HEK293 (cell line): ENCODE results near the gene HGS.

Experiments
- CTCF ChIP-seq: fragments of 450-650 bp; formaldehyde crosslinking; IDR thresholded peaks from 2 replicates; pipeline ENCODE4 v1.5.1; 2016; ENCODE audit warnings: missing biosample characterization, missing genetic modification characterization
- SETDB1 ChIP-seq: IDR thresholded peaks from one replicate; pipeline ENCODE4 v1.6.1; 2017; ENCODE audit warnings: mild to moderate bottlenecking, low read length, moderate library complexity, mixed read lengths; ENCODE audit not compliant: insufficient read length
- ZNF423 ChIP-seq: fragments of 450-650 bp; formaldehyde crosslinking; IDR thresholded peaks from 2 replicates; pipeline ENCODE4 v1.5.1; 2016; ENCODE audit warnings: missing biosample characterization, missing genetic modification characterization
- TF ChIP-seq, protein P1 (sequence below): fragments of 450-650 bp; formaldehyde crosslinking; optimal IDR thresholded peaks from 2 replicates; pipeline ENCODE3; 2016; ENCODE audit warnings: missing biosample characterization, mild to moderate bottlenecking, missing genetic modification characterization
- TF ChIP-seq, protein P2 (sequence below): sonication (generic); formaldehyde crosslinking; IDR thresholded peaks from 2 replicates; pipeline ENCODE4 v1.8.1; 2022; ENCODE audit warnings: mild to moderate bottlenecking, moderate library complexity, missing genetic modification reagents

DNA sequence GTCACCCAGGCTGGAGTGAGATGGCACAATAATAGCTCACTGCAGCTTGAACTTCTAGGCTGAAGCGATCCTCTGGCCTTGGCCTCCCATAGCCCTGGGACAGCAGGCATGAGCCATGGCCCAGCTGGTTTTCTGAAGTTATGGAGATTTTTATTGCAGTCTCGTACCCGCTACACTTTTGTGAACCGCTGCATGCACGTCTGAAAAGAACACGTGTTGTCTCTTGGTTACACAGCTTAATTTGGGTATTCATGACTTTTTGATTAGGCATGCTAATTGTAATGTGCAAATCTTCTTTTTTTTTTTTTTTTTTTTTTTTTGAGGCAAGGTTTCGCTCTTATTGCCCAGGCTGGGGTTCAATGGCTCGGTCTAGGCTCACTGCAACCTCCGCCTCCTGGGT is 41.6 kb downstream of the HGS start:
- TF ChIP-seq CTCF (tag by site-specific recombination): no peak
- TF ChIP-seq, protein P1, sequence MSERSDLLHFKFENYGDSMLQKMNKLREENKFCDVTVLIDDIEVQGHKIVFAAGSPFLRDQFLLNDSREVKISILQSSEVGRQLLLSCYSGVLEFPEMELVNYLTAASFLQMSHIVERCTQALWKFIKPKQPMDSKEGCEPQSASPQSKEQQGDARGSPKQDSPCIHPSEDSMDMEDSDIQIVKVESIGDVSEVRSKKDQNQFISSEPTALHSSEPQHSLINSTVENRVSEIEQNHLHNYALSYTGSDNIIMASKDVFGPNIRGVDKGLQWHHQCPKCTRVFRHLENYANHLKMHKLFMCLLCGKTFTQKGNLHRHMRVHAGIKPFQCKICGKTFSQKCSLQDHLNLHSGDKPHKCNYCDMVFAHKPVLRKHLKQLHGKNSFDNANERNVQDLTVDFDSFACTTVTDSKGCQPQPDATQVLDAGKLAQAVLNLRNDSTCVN (tag by site-specific recombination): no peak
- TF ChIP-seq SETDB1: no peak
- TF ChIP-seq ZNF423 (tag by site-specific recombination): no peak
- TF ChIP-seq, protein P2, sequence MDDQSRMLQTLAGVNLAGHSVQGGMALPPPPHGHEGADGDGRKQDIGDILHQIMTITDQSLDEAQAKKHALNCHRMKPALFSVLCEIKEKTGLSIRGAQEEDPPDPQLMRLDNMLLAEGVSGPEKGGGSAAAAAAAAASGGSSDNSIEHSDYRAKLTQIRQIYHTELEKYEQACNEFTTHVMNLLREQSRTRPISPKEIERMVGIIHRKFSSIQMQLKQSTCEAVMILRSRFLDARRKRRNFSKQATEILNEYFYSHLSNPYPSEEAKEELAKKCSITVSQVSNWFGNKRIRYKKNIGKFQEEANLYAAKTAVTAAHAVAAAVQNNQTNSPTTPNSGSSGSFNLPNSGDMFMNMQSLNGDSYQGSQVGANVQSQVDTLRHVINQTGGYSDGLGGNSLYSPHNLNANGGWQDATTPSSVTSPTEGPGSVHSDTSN (CRISPR knock-in tag): no peak
